Medulla oblongata (tissue), 1 donor: Measurements from ENCODE around the gene RAB3A.

ENCODE experiments used
- DNase-seq: peaks from one replicate; pipeline ENCODE4 v3.0.0-alpha.2; 2015; ENCODE audit errors: extremely low spot score

The RAB3A gene, protein sequence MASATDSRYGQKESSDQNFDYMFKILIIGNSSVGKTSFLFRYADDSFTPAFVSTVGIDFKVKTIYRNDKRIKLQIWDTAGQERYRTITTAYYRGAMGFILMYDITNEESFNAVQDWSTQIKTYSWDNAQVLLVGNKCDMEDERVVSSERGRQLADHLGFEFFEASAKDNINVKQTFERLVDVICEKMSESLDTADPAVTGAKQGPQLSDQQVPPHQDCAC

DNA sequence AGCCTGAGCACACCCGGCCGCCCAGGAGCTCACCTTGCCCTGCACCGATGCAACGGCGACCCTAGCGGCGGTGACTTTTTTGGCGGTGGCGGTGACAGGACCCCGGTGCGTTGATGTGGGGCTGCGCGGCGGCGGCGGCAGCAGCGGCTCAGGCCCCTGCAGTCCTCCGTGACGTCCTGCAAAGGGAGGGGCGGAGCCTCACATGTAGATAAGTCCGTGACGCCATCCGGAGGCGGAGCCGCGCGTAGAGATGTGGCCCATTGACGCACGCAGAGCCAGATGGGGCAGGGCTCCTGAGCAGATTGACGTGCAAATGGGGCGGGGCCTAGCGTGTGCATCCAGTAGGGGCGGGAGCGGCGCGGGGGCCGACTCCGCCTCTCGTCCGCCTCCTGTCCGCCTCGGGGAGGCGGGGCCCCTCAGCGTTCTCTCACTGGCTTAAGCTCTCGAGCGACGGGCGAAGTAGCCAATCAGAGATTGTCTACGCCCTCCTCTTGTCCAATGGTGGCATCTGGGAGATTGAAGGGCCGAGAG, at the start of gene RAB3A:
Gene RAB3A, minus strand, starts transcription at position 180 of the 531 bp plus-strand sequence. CDS start 1,302 bp downstream, outside the sequence.
- DNase-seq: peak; percentile 100

DNA sequence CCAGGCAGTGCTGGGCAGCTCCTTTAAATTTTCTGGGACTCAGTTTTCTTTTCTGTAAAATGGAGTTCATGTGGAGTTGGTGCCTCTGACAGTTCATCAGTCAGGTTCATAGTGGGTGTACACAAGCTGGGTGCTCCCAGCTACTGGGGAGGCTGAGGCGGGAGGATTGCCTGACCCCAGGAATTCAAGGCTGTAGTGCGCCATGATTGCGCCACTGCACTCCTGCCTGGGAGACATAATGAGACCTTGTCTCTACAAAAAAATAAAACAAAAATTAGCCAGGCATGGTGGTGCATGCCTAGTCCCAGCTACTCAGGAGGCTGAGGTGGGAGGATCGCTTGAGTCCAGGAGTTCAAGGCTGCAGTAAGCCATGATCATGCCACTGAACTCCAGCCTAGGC, 49.3 kb upstream of the RAB3A start:
- no peak for DNase-seq

DNA sequence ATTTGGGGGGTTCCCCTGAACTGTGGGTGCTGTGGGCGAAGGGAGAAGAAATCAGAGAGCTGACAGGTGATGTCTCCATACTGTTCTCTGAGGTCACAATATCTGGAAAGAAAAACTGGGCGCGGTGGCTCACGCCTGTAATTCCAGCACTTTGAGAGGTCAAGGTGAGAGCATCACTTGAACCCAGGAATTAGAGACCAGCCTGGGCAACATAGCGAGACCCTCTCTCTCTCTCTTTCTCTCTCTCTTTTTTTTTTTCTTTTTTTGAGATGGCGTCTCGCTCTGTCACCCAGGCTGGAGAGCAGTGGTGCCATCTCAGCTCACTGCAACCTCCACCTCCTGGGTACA, 48.5 kb upstream of the RAB3A start:
- no peak for DNase-seq

DNA sequence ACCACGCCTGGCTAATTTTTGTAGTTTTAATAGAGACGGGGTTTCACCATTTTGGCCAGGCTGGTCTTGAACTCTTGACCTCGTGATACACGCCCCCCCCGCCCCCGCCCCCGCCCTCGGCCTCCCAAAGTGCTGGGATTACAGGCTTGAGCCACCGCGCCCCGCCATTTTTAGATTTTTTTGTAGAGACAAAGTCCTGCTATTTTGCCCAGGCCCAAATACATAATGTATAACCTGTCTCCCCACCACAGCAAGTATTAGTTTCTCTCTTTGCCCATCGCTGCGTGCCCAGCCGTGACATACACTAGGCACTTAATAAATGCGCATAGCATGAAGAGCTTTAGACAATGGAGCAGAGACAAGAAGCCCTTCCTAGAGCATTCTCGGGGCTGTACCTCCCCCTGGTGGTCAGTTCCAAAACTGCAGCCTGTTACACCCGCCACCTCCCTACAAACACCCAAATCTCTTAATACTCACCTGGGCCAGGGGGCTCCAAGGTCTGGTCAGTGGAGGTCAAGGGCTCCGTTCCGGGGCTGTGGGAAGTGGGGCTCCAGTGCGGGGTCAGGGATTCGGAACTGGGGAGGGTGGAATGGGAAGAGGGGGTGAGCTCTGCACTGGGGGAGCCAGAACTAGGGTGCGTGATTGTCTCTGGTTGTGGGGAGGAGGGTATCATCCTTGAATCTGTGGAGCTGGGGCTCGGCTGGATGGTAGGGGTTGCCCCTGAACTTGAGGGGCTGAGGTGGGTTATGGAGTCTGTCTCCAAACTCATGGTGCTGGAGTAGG, 47.9 kb upstream of the RAB3A start:
- DNase-seq: peak; percentile 84

DNA sequence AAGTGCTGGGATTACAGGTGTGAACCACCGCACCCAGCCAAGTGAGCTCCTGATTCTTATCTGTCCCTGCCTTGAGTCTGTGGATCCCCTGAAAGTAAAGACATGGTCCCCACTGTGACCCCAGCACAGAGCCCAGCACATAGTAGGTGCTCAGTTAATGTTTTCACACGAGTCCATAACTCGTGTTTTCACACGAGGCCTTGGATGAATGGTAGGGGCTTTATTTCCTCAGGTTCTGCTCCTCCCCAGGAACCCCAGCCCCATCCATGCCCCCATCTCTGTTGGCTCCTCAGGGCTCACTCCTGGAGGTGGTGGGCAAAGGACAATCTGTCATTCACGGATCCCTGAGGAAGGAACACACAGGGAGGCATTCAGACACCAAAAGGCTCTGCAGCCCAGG, 46.0 kb upstream of the RAB3A start:
- DNase-seq: no peak

DNA sequence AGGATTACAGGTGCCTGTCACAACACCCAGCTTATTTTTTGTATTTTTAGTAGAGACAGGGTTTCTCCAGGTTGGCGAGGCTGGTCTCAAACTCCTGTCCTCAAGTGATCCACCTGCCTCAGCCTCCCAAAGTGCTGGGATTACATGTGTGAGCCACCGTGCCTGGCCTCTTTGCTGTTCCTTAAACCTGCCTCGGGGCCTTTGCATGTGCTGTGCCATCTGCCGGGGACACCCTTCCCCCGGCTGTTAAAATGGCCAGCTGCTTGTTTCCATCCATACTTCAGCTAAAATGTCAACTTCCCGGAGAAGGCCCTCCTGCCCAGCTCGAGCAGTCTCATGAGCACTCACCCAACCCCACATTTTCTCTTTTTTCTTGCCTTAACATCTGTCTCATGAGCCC, 41.5 kb upstream of the RAB3A start:
- no peak for DNase-seq

DNA sequence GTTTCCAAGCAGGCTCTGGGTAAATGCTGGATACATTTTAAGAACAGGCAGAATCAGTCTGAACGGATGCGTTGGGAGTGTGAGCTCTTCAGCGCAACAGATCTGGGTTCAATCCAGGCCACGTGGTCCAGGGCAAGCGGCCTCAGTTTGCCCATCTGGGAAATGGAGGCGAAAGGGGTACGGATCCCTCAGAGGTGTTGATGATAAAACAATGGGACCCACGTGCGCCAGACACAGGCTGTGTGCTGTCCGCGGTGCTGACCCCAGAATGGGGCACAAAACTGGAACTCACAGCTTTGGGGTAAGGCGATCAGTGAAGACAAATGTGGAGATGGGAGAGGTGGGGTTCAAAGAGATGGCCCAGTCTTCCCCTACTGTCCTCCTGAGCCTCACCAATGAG, 35.5 kb upstream of the RAB3A start:
- DNase-seq: no peak

DNA sequence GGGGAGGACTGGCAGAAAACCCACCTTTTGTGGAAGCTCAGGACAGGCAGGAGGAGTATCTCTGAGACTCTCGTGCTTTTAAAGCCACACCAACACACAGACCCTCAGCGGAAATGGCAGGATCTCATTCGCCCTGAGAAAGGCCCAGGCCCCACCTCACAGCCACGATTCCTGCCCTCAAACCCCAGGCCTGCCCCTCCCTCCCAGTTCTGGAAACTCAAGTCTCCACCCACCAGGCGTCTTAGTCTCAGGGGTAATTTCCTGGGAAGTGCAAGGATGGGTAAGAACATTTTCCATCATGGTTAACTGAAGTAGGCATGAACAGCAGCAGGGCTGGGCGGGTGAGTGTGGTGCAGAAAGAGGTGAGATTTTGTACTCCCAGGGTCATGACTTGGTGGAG, 30.4 kb upstream of the RAB3A start:
- DNase-seq: no peak

DNA sequence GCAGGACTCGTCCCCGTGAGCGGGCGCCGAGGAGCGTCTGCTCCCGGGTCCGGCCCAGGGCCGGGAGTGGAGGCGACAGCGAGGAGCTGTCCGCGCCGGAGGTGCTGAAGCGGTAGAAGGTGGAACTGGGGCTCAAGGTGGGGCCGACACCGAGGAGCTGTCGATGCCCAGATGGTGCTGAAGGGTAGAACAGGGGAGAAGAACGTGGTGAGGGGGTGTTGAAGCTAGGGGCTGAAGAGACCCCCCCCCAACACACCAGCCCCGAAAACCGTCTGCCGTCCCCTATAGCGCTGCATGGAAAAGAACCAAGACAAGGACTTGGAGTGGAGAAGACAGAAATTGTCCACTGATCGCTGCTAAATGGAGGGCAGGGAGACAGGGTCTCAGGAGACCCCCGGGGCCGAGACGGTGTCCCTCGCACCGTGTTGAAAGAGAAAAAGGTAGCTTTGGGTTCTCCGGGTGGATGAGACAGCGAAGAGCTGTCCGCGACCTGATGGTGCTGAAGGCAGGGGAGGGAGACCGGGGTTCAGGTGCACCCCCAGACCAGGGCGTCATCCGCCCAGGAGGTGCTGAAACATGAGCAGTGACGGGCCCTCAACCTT, 29.5 kb upstream of the RAB3A start:
- DNase-seq: no peak

DNA sequence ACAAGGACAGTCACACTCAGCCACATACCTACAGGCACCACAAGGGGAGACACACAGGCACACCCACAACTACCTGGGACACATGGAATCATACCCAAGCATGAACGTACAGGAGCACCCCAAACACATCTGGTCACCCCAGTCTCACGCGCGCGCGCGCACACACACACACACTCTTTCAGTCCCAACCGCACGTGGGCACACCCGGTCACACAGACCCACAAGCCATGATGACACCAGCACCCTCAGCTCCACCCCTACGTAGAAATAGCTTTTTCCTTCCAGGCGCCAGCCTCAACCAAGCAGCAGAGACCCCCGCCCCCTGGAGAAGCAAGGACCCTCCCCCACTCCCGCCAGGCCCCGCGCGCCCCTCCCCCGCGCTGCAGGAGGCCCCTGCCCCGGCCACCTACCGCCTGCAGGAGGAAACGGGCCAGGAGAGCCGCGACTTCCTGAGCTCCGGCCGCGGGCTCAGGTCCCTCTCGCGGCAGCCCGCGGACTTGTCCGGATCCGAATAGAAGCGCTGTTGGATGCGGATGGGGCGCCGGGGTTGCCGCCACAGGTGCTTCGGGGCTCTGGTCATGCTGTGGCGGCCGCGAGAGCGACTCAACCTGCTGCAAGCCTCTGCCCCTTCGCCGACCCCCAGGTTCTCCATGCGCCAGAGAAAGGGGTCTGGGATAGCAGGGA, 28.8 kb upstream of the RAB3A start:
- DNase-seq: no peak

DNA sequence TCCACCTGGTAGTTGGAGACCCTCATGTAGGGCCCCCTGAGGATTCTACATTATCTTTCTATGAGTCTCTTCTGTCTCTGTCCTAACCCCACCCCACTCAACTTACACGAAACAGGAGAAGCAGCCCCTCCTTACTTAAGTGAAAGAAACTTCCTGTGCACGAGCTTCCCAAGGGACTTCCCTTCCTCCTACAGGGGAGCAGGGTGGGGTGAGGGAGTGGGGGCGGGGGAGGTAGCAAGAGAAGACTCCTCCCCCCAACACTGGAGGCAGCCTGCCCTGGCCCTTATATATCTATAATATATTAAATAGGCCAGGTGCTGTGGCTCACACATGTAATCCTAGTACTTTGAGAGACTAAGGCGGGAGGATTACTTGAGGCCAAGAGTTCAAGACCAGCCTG, 27.9 kb upstream of the RAB3A start:
- no peak for DNase-seq

DNA sequence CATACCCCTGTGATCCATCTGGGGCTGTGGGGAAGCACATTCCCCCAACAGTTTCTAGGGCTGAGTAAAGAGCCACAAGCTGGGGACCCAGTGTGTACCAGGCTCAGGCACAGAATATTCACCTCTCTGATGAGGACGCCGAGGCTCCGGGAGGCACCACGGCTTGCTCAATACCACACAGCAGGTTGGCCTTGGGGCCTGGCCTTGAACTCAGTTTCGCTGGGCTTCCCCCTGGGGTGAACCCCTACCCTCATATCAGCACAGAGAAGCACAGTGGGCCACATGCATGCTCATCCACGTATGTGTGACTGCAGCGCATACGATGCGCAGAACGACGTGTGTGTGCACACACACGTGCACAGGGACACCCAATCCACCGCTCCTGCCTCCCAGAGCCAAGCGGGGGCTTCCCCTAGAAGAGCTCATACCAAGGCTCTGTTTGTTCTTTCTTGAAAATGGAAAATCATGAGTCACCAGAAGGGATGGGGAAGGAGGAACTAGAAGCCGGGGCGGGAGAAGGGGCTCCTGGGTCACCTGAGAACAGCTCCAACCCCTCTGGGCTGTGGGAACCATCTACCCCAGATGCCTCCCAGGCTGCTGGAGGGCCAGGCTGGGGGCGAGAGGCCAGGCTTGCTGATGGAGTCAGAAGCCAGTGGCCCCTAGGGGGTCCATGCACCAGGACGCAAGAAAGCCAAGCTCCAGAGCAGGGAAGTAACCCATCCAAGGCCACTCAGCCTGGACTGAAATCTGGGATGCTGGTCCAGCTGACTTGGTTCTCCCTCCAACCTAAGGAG, 27.3 kb upstream of the RAB3A start:
- DNase-seq: no peak

DNA sequence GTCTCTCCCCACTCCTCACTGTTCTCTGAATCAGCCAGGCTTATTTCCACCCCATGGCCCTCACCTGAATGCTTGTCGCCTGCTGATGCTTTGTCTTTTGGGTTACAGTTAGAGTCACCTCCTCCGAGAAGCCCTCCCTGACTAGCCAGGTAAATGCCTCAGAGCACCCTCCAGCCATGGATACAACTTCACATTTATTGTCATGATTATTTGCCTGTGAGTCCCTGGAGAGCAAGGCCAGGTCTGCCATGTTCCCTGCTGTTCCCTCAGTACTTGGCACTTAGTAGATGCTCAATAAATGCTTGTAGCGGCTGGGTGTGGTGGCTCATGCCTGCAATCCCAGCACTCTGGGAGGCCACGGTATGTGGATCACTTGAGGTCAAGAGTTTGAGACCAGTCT, 26.1 kb upstream of the RAB3A start:
- DNase-seq: no peak

DNA sequence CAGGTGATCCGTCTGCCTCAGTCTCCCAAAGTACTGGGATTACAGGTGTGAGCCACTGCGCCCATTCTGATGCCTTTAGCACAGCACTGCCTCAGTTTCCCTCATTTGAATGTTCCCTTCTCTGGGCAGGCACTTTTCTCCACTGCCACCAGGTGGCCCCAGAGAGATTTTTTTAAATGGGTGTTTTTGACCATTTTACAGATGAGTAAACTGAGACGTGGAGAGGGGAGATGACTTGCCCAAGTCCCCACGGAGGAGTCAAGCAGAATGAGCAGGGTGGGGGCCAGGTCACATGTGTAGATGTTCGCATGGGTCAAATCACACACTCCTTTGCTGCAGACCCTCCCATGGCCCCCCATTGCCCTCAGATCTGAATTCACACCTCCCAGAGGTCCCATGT, 25.6 kb upstream of the RAB3A start:
- no peak for DNase-seq

DNA sequence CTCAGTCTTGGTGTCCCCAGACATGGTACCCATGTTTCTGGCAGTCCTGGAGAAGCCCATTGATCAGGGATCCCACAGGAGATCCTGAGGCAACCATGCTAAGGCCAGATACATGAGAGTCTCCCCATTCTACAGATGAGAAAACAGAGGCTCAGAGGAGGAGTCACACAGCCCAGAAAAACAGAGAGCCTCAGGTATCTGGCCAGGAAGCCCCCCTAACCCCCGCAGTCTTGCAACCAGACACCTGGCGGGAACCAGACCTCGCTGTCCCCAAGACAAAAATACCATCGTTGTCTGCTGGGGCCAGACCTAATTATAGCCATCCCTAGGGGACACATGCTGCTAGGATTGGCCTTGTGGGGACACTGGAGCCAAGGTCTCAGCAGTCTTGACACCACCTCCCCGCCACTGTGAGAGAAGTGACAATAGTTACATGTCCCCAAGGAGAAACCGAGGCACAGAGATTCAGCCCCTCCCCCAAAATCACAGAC, 24.0 kb upstream of the RAB3A start:
- no peak for DNase-seq

DNA sequence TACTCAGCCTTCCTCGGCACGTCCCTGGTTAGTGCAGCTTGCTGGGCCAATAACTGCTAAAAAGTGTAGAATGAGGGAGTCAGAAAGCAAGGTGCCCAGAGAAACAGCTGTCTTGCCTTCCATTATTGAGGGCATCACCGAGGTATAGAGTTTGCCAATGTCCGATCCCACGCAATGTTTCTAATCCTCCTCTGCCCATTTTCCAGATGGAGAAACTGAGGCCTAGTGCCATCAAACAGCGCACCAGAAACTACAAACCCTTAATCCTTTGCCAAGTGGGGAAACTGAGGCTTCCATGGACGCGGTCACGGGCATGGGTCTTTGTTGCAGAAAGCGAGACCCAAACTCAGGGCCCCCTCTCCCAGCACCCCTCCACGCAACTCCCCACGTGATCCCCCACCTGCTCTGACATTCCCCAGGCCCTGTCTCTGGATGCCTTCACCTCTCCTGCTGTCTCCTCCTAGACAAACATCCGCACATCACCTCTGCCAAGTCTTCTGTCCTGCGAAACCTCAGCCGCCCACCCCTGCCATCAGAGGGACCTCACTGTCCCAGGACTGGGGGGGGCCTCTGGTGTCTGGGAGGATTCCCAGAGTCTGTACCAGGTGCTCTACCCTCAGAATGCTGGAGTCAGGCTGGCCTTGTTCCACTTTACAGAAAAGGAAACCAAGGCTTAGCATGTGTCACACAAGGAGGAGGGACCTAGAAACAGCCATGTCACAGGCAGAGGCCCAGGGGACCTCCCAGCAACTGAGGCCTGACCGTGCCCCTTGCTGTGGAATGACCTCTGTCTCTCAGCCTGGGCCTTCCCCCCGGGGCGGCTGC, 23.3 kb upstream of the RAB3A start:
- DNase-seq: no peak

DNA sequence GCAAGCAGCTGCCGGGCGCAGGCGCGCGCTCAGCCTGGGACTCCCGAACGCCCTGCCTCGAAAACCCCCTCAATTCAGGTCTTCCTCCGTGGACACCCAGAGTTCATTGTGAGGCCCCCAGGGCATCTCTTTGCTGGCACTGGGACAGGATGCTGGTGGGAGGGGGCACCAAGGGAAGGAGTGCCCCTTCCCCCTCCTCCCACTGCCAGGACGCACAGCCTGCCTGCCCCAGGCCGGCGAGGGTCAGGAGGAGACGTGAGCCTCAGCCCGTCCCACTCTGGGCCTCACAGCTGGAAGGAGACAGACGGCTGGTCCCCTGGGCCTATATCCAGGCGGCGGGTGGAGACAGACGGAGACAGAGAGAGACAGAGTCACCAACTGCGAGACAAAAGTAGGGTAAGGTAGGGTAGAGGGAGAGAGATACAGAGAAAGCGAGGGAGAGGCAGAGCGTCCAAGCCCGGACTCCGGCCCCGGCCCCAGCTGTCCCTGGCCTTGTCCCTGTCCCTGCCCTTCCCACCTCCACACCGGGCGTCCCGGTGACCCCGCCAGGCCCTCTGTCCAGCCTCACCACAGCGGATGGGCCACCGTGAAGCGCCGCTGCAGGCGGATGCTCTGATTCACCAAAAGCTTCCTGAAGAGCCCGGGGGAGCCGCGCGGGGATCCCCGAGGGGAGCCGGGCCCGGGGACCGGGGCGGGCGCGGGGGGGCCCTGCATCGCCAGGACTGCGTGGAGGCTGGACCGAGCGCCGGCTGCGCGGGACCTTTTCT, 22.0 kb upstream of the RAB3A start, which contains the start of gene PDE4C:
Gene PDE4C, minus strand, starts transcription at position 737 of the 767 bp plus-strand sequence. Its CDS starts 23 bp downstream, at position 714.
- no peak for DNase-seq

DNA sequence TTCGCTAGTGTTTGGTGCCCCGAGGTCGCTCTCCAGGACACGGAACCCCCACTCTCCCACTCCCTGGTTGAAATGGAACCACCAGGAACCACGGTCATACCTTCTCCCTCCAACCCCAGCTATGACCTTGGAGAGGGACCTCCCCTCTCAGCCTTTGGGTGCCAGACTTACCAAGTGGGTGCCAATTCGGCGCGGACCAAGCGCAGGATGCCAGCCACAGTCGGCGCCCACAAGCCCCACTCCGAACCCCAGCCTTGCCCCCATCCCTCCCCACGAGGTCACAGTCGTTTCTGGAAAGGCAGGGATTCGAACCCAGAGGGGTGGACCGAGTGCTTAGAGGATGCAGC, 21.5 kb upstream of the RAB3A start:
- no peak for DNase-seq

DNA sequence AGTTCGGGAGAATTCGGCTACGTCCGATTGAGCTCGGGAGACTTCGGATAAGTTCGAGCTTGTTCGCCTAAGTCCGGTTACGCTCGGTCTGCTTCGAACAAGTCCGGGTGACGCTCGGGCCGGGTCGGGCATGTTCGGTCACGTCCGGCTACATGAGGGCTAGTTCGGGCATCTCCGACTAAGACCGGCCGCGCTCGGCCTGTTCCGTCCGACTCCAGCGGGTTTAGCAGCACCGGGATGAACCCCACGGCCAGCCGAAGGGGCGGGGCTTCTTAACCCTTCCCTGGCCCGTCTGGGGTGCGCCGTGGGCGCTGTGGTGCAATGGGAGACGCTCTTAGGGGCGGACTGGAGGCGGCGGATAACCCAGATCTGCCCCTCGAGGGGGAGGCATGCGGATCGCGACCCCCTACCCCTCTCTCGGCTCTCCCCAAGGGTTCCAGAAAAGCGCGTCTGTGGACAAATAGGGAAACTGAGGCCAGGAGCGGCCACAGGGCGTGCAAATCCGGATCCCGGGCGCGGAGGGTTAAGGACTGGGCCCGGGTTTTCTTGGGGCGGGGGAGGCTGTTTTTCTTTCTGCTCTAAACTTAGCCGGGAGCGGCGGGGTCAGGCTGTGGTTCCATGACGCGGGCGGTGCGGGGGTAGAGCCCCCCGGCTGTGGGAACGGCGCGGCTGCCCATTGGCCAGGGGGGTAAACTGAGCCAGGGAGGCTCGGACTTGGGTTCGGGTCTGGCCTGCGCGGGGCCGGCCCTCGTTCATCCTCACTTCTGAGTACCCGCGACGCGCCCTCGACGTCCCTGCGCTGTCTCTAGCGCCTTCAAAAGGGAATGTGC, 20.9 kb upstream of the RAB3A start:
- peak; percentile 92 for DNase-seq
